ENCODE data around the gene TMEM269.

Gene TMEM269

GRCh38 chr1:42784946-42785693 is at the start of gene TMEM269:
Gene TMEM269 (plus strand): TSS chr1:42784991. CDS start chr1:42789894, 4,903 bp downstream.
- DNase-seq (ENCODE audit: low read depth in 2 of 3, low spot score in 2 of 3), result no peak

- DNase-seq (ENCODE audit: low read depth in 2 of 3, low spot score in 2 of 3), result no peak
Observed at GRCh38 chr1:42735056-42735455, 49.7 kb upstream of the TMEM269 start.

GRCh38 chr1:42735477-42736105 is 49.2 kb upstream of the TMEM269 start:
- no peak for DNase-seq (ENCODE audit: low read depth in 2 of 3, low spot score in 2 of 3)

GRCh38 chr1:42736152-42736551 is 48.6 kb upstream of the TMEM269 start:
- DNase-seq (ENCODE audit: low read depth in 2 of 3, low spot score in 2 of 3), result no peak

GRCh38 chr1:42736571-42737200 is 48.1 kb upstream of the TMEM269 start:
- no peak for DNase-seq (ENCODE audit: low read depth in 2 of 3, low spot score in 2 of 3)

- no peak for DNase-seq (ENCODE audit: low read depth in 2 of 3, low spot score in 2 of 3)
Observed at GRCh38 chr1:42737257-42737656, 47.5 kb upstream of the TMEM269 start.

GRCh38 chr1:42737986-42738677 is 46.7 kb upstream of the TMEM269 start:
- no peak for DNase-seq (ENCODE audit: low read depth in 2 of 3, low spot score in 2 of 3)

GRCh38 chr1:42738678-42739226 is 46.0 kb upstream of the TMEM269 start:
- DNase-seq (ENCODE audit: low read depth in 2 of 3, low spot score in 2 of 3), result no peak

GRCh38 chr1:42739753-42740700 is 44.8 kb upstream of the TMEM269 start, which contains the start of gene CLDN19:
Gene CLDN19 (minus strand): TSS chr1:42740236. CDS start chr1:42740063, 173 bp downstream.
- DNase-seq (ENCODE audit: low read depth in 2 of 3, low spot score in 2 of 3), result no peak

GRCh38 chr1:42740851-42741580 is 43.8 kb upstream of the TMEM269 start:
- no peak for DNase-seq (ENCODE audit: low read depth in 2 of 3, low spot score in 2 of 3)

GRCh38 chr1:42741706-42742105 is 43.1 kb upstream of the TMEM269 start:
- no peak for DNase-seq (ENCODE audit: low read depth in 2 of 3, low spot score in 2 of 3)

- DNase-seq (ENCODE audit: low read depth in 2 of 3, low spot score in 2 of 3), result no peak
Observed at GRCh38 chr1:42742141-42742540, 42.6 kb upstream of the TMEM269 start.

GRCh38 chr1:42742617-42743316 is 42.0 kb upstream of the TMEM269 start:
- DNase-seq (ENCODE audit: low read depth in 2 of 3, low spot score in 2 of 3), result no peak

GRCh38 chr1:42743317-42744147 is 41.3 kb upstream of the TMEM269 start:
- DNase-seq (ENCODE audit: low read depth in 2 of 3, low spot score in 2 of 3), result no peak

- no peak for DNase-seq (ENCODE audit: low read depth in 2 of 3, low spot score in 2 of 3)
Observed at GRCh38 chr1:42744148-42744413, 40.7 kb upstream of the TMEM269 start.

- DNase-seq (ENCODE audit: low read depth in 2 of 3, low spot score in 2 of 3), result no peak
Observed at GRCh38 chr1:42745851-42746250, 38.9 kb upstream of the TMEM269 start.

- DNase-seq (ENCODE audit: low read depth in 2 of 3, low spot score in 2 of 3), result no peak
Observed at GRCh38 chr1:42746436-42747105, 38.2 kb upstream of the TMEM269 start.

GRCh38 chr1:42747125-42747524 is 37.7 kb upstream of the TMEM269 start:
- DNase-seq (ENCODE audit: low read depth in 2 of 3, low spot score in 2 of 3), result no peak
